ENCODE measurements around the gene CST8.

DNA sequence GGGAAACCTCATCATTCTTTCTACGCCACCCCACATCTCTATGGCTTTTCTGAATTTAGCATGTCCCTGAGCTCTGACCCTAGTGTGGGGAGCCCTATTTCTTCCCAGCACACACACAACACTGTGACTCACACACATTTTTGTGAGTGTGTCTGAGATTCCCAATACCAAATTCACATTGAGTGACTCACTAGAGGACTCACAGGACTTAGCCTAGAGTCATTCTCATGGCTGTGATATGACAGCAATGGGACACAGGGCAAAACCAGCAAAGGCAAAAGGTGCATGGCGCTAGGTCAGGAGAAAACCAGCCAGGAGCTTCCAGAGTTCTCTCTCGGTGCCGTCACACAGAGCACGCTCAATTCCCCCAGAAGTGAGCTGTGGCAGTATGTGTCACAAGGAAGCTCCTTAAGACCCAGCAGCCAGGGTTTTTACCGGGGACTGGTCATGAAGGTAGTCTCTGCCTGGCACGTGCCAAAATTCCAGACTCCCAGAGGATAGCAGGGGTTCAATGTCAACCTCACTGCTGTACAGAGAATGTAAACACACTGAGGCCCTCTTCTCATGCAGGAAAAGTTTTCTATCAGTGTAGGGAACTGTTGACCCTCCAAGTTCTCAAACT is 45.2 kb upstream of the CST8 start:
- TF ChIP-seq, protein P1, sequence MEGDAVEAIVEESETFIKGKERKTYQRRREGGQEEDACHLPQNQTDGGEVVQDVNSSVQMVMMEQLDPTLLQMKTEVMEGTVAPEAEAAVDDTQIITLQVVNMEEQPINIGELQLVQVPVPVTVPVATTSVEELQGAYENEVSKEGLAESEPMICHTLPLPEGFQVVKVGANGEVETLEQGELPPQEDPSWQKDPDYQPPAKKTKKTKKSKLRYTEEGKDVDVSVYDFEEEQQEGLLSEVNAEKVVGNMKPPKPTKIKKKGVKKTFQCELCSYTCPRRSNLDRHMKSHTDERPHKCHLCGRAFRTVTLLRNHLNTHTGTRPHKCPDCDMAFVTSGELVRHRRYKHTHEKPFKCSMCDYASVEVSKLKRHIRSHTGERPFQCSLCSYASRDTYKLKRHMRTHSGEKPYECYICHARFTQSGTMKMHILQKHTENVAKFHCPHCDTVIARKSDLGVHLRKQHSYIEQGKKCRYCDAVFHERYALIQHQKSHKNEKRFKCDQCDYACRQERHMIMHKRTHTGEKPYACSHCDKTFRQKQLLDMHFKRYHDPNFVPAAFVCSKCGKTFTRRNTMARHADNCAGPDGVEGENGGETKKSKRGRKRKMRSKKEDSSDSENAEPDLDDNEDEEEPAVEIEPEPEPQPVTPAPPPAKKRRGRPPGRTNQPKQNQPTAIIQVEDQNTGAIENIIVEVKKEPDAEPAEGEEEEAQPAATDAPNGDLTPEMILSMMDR (IDR thresholded peaks at IDR 0.05) = no peak
- no peak for TF ChIP-seq POLR2A (IDR thresholded peaks at IDR 0.05)
